CD4-positive, alpha-beta T cell treated with Interferon alpha-2 for 1 hour (primary cell): Measurements from ENCODE around the gene TMC3.
"Not testable (repeated sequence)": the region's sequence is repeated elsewhere in the genome, so short reads cannot be mapped to it uniquely, and the experiment has no call there.

Source experiments
- DNase-seq, 2 donors: peaks; one replicate each; pipeline ENCODE4 v3.0.0-alpha.2; 2020 to 2022

The TMC3 gene

GRCh38 chr15:81384891-81385720 lies 11.1 kb upstream of the TMC3 start:
- DNase-seq, result no peak

GRCh38 chr15:81381720-81382119 lies 7.7 kb upstream of the TMC3 start:
- no peak for DNase-seq

GRCh38 chr15:81380668-81381067 lies 6.7 kb upstream of the TMC3 start:
- no peak for DNase-seq

- DNase-seq, result no peak
Observed at GRCh38 chr15:81380203-81380602, 6.2 kb upstream of the TMC3 start.

GRCh38 chr15:81379269-81379668 lies 5.3 kb upstream of the TMC3 start:
- DNase-seq, result no peak

- no peak for DNase-seq
Observed at GRCh38 chr15:81378443-81378842, 4.4 kb upstream of the TMC3 start.

- DNase-seq, result no peak
Observed at GRCh38 chr15:81377871-81378270, 3.9 kb upstream of the TMC3 start.

GRCh38 chr15:81376231-81376630 lies 2.2 kb upstream of the TMC3 start:
- no peak for DNase-seq

GRCh38 chr15:81375461-81375860 lies 1.4 kb upstream of the TMC3 start:
- DNase-seq, result no peak

GRCh38 chr15:81373176-81373575 lies 837 bp downstream of the TMC3 start:
- no peak for DNase-seq

- no peak for DNase-seq
Observed at GRCh38 chr15:81372575-81372974, 1.4 kb downstream of the TMC3 start.

- no peak for DNase-seq
Observed at GRCh38 chr15:81363718-81364500, 10.1 kb downstream of the TMC3 start.

- DNase-seq, result no peak
Observed at GRCh38 chr15:81363276-81363675, 10.7 kb downstream of the TMC3 start.

GRCh38 chr15:81362790-81363189 lies 11.2 kb downstream of the TMC3 start:
- no peak for DNase-seq

GRCh38 chr15:81361891-81362290 lies 12.1 kb downstream of the TMC3 start:
- DNase-seq, result no peak

- DNase-seq, result no peak
Observed at GRCh38 chr15:81360491-81360890, 13.5 kb downstream of the TMC3 start.

- DNase-seq, result no peak
Observed at GRCh38 chr15:81358248-81358647, 15.8 kb downstream of the TMC3 start.

GRCh38 chr15:81357180-81357686 lies 16.8 kb downstream of the TMC3 start:
- no peak for DNase-seq

- DNase-seq, result no peak
Observed at GRCh38 chr15:81356252-81356651, 17.8 kb downstream of the TMC3 start.

GRCh38 chr15:81351651-81352050 lies 22.4 kb downstream of the TMC3 start:
- no peak for DNase-seq

- DNase-seq, result no peak
Observed at GRCh38 chr15:81349271-81349670, 24.7 kb downstream of the TMC3 start.

GRCh38 chr15:81348691-81349090 lies 25.3 kb downstream of the TMC3 start:
- not testable (repeated sequence) for DNase-seq

- no peak for DNase-seq
Observed at GRCh38 chr15:81347910-81348309, 26.1 kb downstream of the TMC3 start.

- DNase-seq, result no peak
Observed at GRCh38 chr15:81346611-81347010, 27.4 kb downstream of the TMC3 start.
